DMS79 treated with DMSO at 0.1 percent for 48 hours (cell line): Measurements from ENCODE around the gene KDM2B.
"Not testable (repeated sequence)": the region's sequence is repeated elsewhere in the genome, so short reads cannot be mapped to it uniquely, and the experiment has no call there.

Experiments used
- DNase-seq: peaks from one replicate; lab custom pipeline; 2025; lab: John Stamatoyannopoulos, UW

The KDM2B gene

GRCh38 chr12:121503395-121503794 is 77.4 kb downstream of the KDM2B start:
- DNase-seq: no peak

- no peak for DNase-seq
Observed at GRCh38 chr12:121501946-121502345, 78.9 kb downstream of the KDM2B start.

- DNase-seq: peak; percentile 63
Observed at GRCh38 chr12:121499929-121500793, 80.7 kb downstream of the KDM2B start.

- DNase-seq: no peak
Observed at GRCh38 chr12:121495746-121496145, 85.1 kb downstream of the KDM2B start.

GRCh38 chr12:121494093-121494787 is 86.6 kb downstream of the KDM2B start:
- no peak for DNase-seq

GRCh38 chr12:121490401-121491281 is 90.2 kb downstream of the KDM2B start:
- no peak for DNase-seq

- DNase-seq: no peak
Observed at GRCh38 chr12:121489874-121490273, 90.9 kb downstream of the KDM2B start.

- DNase-seq: no peak
Observed at GRCh38 chr12:121484967-121485366, 95.9 kb downstream of the KDM2B start.

GRCh38 chr12:121484564-121484963 is 96.3 kb downstream of the KDM2B start:
- DNase-seq: not testable (repeated sequence)

GRCh38 chr12:121483949-121484348 is 96.9 kb downstream of the KDM2B start:
- no peak for DNase-seq

GRCh38 chr12:121476477-121476876 is 104.3 kb downstream of the KDM2B start:
- DNase-seq: no peak

- no peak for DNase-seq
Observed at GRCh38 chr12:121475279-121475678, 105.5 kb downstream of the KDM2B start.

- peak; percentile 62 for DNase-seq
Observed at GRCh38 chr12:121472150-121472905, 108.5 kb downstream of the KDM2B start.

GRCh38 chr12:121470751-121471150 is 110.1 kb downstream of the KDM2B start:
- no peak for DNase-seq

GRCh38 chr12:121468499-121468801 is 112.4 kb downstream of the KDM2B start:
- DNase-seq: no peak

- DNase-seq: peak; percentile 28
Observed at GRCh38 chr12:121467638-121468498, 113.0 kb downstream of the KDM2B start.

GRCh38 chr12:121466794-121467637 is 113.8 kb downstream of the KDM2B start:
- peak; percentile 68 for DNase-seq

- DNase-seq: peak; percentile 11
Observed at GRCh38 chr12:121465921-121466793, 114.7 kb downstream of the KDM2B start.

- DNase-seq: no peak
Observed at GRCh38 chr12:121464331-121464730, 116.5 kb downstream of the KDM2B start.
